SK-N-SH treated with all-trans-retinoic acid at 6 μM for 48 hours (cell line): ENCODE data around the gene BNC2.

Experiments used
- ARNTL ChIP-seq: fragments of 450-650 bp; formaldehyde crosslinking; IDR thresholded peaks from 2 replicates; pipeline ENCODE4 v1.5.0; 2020; ENCODE audit warnings: low read depth, mild to moderate bottlenecking, moderate library complexity, borderline replicate concordance
- ESRRG ChIP-seq: fragments of 250-450 bp; sonication (Bioruptor Pico); IDR thresholded peaks from 2 replicates; pipeline ENCODE4 v1.6.1; 2021; ENCODE audit warnings: mild to moderate bottlenecking
- ISL1 ChIP-seq: fragments of 250-450 bp; sonication (Bioruptor Pico); IDR thresholded peaks from 2 replicates; pipeline ENCODE4 v2.1.2; 2022; ENCODE audit warnings: mild to moderate bottlenecking, moderate library complexity
- PPARA ChIP-seq: fragments of 250-450 bp; sonication (Bioruptor Pico); IDR thresholded peaks from 2 replicates; pipeline ENCODE4 v1.5.0; 2020; ENCODE audit warnings: mild to moderate bottlenecking, borderline replicate concordance
- TCF4 ChIP-seq: fragments of 250-450 bp; sonication (Bioruptor Pico); IDR thresholded peaks from 2 replicates; pipeline ENCODE4 v1.8.0; 2021; ENCODE audit warnings: mild to moderate bottlenecking, moderate library complexity, borderline replicate concordance
- TOX ChIP-seq: fragments of 250-450 bp; sonication (Bioruptor Pico); IDR thresholded peaks from 2 replicates; pipeline ENCODE4 v1.8.0; 2021; ENCODE audit warnings: mild to moderate bottlenecking, moderate library complexity, borderline replicate concordance
- ZFP3 ChIP-seq: fragments of 250-450 bp; sonication (Bioruptor Pico); IDR thresholded peaks from 2 replicates; pipeline ENCODE4 v1.5.0; 2020; ENCODE audit warnings: mild to moderate bottlenecking, moderate library complexity
- ZFP30 ChIP-seq: fragments of 450-650 bp; formaldehyde crosslinking; IDR thresholded peaks from 2 replicates; pipeline ENCODE4 v1.5.0; 2022; ENCODE audit warnings: mild to moderate bottlenecking, moderate library complexity
- ZNF565 ChIP-seq: fragments of 450-650 bp; formaldehyde crosslinking; conservative IDR thresholded peaks from 2 replicates; pipeline ENCODE4 v1.5.0; 2020; ENCODE audit warnings: low read depth, mild to moderate bottlenecking, moderate library complexity
- ZNF8 ChIP-seq: fragments of 450-650 bp; formaldehyde crosslinking; IDR thresholded peaks from 2 replicates; pipeline ENCODE4 v1.5.0; 2020; ENCODE audit warnings: mild to moderate bottlenecking, moderate library complexity
- TF ChIP-seq, protein P1 (sequence below): fragments of 250-450 bp; sonication (Bioruptor Pico); IDR thresholded peaks from 2 replicates; pipeline ENCODE4 v1.8.0; 2020; ENCODE audit warnings: mild to moderate bottlenecking, moderate library complexity, borderline replicate concordance
- TF ChIP-seq, protein P2 (sequence below): fragments of 250-450 bp; sonication (Bioruptor Pico); IDR thresholded peaks from 2 replicates; pipeline ENCODE4 v1.5.1; 2020; ENCODE audit warnings: low read depth, mild to moderate bottlenecking, moderate library complexity
- TF ChIP-seq, protein P3 (sequence below): fragments of 250-450 bp; sonication (Bioruptor Pico); IDR thresholded peaks from 2 replicates; pipeline ENCODE4 v1.8.0; 2021; ENCODE audit warnings: low read depth, mild to moderate bottlenecking, moderate library complexity, borderline replicate concordance

DNA sequence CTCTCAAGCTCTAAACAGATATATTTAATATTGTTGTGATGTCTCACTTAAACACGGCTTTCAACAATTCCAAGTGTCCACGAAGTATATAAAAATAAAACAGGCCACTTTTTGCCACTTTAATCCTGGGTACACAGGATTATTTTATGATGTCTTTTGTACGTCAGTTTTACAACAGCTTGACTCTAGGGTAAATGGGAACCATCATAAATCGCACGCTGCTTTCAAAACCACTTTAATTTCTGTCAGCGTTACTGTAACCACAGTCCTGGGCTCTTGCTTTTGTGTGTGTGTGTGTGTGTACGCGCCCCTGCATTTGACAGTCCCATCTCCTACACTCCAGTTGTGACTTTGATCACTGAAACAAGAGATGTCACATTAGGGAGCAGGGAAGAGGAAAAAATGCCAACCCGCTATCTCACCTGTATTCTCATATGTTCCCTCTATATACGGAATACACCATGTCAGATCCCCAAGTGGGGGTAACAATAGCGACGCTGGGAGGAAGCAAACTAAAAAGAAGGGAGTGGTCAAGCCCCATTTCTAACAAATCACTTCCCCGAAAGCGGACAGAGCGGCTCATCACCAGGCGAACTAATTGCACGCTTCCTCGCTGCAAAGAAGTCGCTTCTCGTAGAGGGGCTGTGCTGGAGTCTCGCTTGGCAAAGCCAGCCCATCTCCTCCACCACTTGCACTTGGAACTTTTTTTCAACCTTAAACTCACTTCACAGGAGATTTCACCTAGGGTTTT, 1.2 kb downstream of the BNC2 start:
- TF ChIP-seq ISL1 (CRISPR knock-in tag): no peak
- TF ChIP-seq, protein P1, sequence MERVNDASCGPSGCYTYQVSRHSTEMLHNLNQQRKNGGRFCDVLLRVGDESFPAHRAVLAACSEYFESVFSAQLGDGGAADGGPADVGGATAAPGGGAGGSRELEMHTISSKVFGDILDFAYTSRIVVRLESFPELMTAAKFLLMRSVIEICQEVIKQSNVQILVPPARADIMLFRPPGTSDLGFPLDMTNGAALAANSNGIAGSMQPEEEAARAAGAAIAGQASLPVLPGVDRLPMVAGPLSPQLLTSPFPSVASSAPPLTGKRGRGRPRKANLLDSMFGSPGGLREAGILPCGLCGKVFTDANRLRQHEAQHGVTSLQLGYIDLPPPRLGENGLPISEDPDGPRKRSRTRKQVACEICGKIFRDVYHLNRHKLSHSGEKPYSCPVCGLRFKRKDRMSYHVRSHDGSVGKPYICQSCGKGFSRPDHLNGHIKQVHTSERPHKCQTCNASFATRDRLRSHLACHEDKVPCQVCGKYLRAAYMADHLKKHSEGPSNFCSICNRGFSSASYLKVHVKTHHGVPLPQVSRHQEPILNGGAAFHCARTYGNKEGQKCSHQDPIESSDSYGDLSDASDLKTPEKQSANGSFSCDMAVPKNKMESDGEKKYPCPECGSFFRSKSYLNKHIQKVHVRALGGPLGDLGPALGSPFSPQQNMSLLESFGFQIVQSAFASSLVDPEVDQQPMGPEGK (CRISPR knock-in tag): no peak
- TF ChIP-seq TOX (CRISPR knock-in tag): no peak
- TF ChIP-seq ARNTL (CRISPR knock-in tag): no peak
- TF ChIP-seq, protein P2, sequence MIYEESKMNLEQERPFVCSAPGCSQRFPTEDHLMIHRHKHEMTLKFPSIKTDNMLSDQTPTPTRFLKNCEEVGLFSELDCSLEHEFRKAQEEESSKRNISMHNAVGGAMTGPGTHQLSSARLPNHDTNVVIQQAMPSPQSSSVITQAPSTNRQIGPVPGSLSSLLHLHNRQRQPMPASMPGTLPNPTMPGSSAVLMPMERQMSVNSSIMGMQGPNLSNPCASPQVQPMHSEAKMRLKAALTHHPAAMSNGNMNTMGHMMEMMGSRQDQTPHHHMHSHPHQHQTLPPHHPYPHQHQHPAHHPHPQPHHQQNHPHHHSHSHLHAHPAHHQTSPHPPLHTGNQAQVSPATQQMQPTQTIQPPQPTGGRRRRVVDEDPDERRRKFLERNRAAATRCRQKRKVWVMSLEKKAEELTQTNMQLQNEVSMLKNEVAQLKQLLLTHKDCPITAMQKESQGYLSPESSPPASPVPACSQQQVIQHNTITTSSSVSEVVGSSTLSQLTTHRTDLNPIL (CRISPR knock-in tag): no peak
- TF ChIP-seq ZNF8 (CRISPR knock-in tag): no peak
- TF ChIP-seq ZNF565: no peak
- TF ChIP-seq, protein P3, sequence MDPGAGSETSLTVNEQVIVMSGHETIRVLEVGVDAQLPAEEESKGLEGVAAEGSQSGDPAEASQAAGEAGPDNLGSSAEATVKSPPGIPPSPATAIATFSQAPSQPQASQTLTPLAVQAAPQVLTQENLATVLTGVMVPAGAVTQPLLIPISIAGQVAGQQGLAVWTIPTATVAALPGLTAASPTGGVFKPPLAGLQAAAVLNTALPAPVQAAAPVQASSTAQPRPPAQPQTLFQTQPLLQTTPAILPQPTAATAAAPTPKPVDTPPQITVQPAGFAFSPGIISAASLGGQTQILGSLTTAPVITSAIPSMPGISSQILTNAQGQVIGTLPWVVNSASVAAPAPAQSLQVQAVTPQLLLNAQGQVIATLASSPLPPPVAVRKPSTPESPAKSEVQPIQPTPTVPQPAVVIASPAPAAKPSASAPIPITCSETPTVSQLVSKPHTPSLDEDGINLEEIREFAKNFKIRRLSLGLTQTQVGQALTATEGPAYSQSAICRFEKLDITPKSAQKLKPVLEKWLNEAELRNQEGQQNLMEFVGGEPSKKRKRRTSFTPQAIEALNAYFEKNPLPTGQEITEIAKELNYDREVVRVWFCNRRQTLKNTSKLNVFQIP (CRISPR knock-in tag): no peak
- TF ChIP-seq PPARA (CRISPR knock-in tag): no peak
- TF ChIP-seq ZFP30 (CRISPR knock-in tag): no peak
- TF ChIP-seq TCF4 (CRISPR knock-in tag): no peak
- no peak for TF ChIP-seq ZFP3
- no peak for TF ChIP-seq ESRRG
